Tibial nerve (tissue), 4 donors: ENCODE data around the gene ERMP1. TPM values are rescaled to one million over a fixed set of nuclear protein-coding genes. Genes with fewer than 3 reads are reported as not detected.

Experiments
- DNase-seq, 2 donors: peaks; one replicate each; pipeline ENCODE4 v3.0.0-alpha.2; 2019; ENCODE audit warnings: low spot score in 2 of 2
- H3K27ac ChIP-seq, 4 donors: fragments of 200-600 bp; sonication (generic) in 3 of 4; one replicate each; pipeline ENCODE4 v1.5.1; 2017 to 2019; ENCODE audit warnings: mild to moderate bottlenecking in 1 of 4
- H3K27me3 ChIP-seq, 2 donors: fragments of 200-600 bp; sonication (generic) in 1 of 2; one replicate each; pipeline versions ENCODE4 v1.5.1 to v1.6.0; 2017 to 2019
- H3K36me3 ChIP-seq, 3 donors: fragments of 200-600 bp; sonication (generic); one replicate each; pipeline ENCODE4 v1.5.1; 2018 to 2019
- H3K4me1 ChIP-seq, 4 donors: fragments of 200-600 bp; sonication (generic) in 3 of 4; one replicate each; pipeline ENCODE4 v1.5.1; 2017 to 2019
- H3K4me3 ChIP-seq, 4 donors: fragments of 200-600 bp; sonication (generic) in 3 of 4; one replicate each; pipeline ENCODE4 v1.5.1; 2017 to 2019; ENCODE audit warnings: mild to moderate bottlenecking in 1 of 4, moderate library complexity in 1 of 4
- H3K9me3 ChIP-seq, 4 donors: fragments of 200-600 bp; sonication (generic) in 3 of 4; one replicate each; pipeline ENCODE4 v1.5.1; 2017 to 2019
- CTCF ChIP-seq, 5 experiments: fragments of 200-600 bp in 3 of 5; fragments of 450-650 bp in 2 of 5; sonication (generic) in 3 of 5; IDR thresholded peaks; one replicate each; pipeline ENCODE4 v1.5.1; 2016 to 2019; ENCODE audit warnings: antibody characterized with exemption in 5 of 5, mild to moderate bottlenecking in 3 of 5, moderate library complexity in 2 of 5
- EP300 ChIP-seq, 2 donors: sonication (generic); formaldehyde crosslinking; IDR thresholded peaks; one replicate each; pipeline ENCODE4 v1.6.1; 2017; ENCODE audit warnings: antibody characterized with exemption in 2 of 2, mild to moderate bottlenecking in 1 of 2
- POLR2A ChIP-seq, 2 donors: fragments of 450-650 bp; IDR thresholded peaks; one replicate each; pipeline ENCODE4 v1.6.1; 2017; ENCODE audit warnings: antibody characterized with exemption in 2 of 2, mild to moderate bottlenecking in 2 of 2, moderate library complexity in 2 of 2
- WGBS, 2 donors: methylation state at CpG; one replicate each; pipeline ENCODE4 v1.1.5; 2018; 5-methylcytosine and 5-hydroxymethylcytosine counted together
- total RNA-seq, 4 donors: library from RNA; depleted of rRNA; stranded (reverse); fragments of >200 nt; gene quantifications; one replicate each; pipeline ENCODE4 v1.1.0, GENCODE V29; 2016

The ERMP1 gene
- total RNA-seq, 4 donors from 2014 or later: 11.1 to 17.5 (median 13.6) TPM

- Histone ChIP-seq H3K4me3 (no peak overlapping the region), H3K4me1 (no peaks in the 10 kb centered on the region), H3K36me3 (peaks cover 0 to 36% (median 0%) of the 10 kb centered on the region in 3 donors), H3K27ac (no peak overlapping the region), H3K27me3 (no peaks in the 10 kb centered on the region), H3K9me3 (no peaks in the 10 kb centered on the region)
- no peak for DNase-seq
- WGBS, 2 donors: 91 to 93% methylated on average over 4 of the region's 4 CpGs
- TF ChIP-seq EP300 (IDR thresholded peaks at IDR 0.05) (no peak), POLR2A (IDR thresholded peaks at IDR 0.05) (no peak), CTCF (IDR thresholded peaks at IDR 0.05) (no peak)
Measured at GRCh38 chr9:5854063-5854790, 21.3 kb upstream of the ERMP1 start.

GRCh38 chr9:5853617-5854016 lies 20.7 kb upstream of the ERMP1 start:
- H3K27me3 ChIP-seq: no peaks in the 10 kb centered on the region
- H3K36me3 ChIP-seq: peaks cover 0 to 33% (median 0%) of the 10 kb centered on the region in 3 donors
- H3K27ac ChIP-seq: no peak overlapping the region
- TF ChIP-seq EP300 (IDR thresholded peaks at IDR 0.05) (no peak), POLR2A (IDR thresholded peaks at IDR 0.05) (no peak), CTCF (IDR thresholded peaks at IDR 0.05) (no peak)
- H3K4me3 ChIP-seq: no peak overlapping the region
- no peak for DNase-seq
- H3K9me3 ChIP-seq: no peaks in the 10 kb centered on the region
- no peaks in the 10 kb centered on the region for H3K4me1 ChIP-seq
- WGBS, 2 donors: 67 to 70% methylated on average over 3 of the region's 3 CpGs

GRCh38 chr9:5852987-5853386 lies 20.1 kb upstream of the ERMP1 start:
- Histone ChIP-seq H3K27ac (no peak overlapping the region), H3K27me3 (no peaks in the 10 kb centered on the region), H3K4me3 (no peak overlapping the region), H3K36me3 (peaks cover 0 to 27% (median 0%) of the 10 kb centered on the region in 3 donors), H3K9me3 (no peaks in the 10 kb centered on the region), H3K4me1 (no peaks in the 10 kb centered on the region)
- no peak for TF ChIP-seq POLR2A (IDR thresholded peaks at IDR 0.05)
- TF ChIP-seq CTCF (IDR thresholded peaks at IDR 0.05): no peak
- TF ChIP-seq EP300 (IDR thresholded peaks at IDR 0.05): no peak
- WGBS, 2 donors: 73 to 84% methylated on average over 1 of the region's 1 CpG
- no peak for DNase-seq

GRCh38 chr9:5851445-5851844 lies 18.5 kb upstream of the ERMP1 start:
- WGBS, 2 donors: 82 to 91% methylated on average over 2 of the region's 2 CpGs
- TF ChIP-seq EP300 (IDR thresholded peaks at IDR 0.05) (no peak), CTCF (IDR thresholded peaks at IDR 0.05) (no peak), POLR2A (IDR thresholded peaks at IDR 0.05) (no peak)
- DNase-seq: no peak
- Histone ChIP-seq H3K4me1 (no peaks in the 10 kb centered on the region), H3K27me3 (no peaks in the 10 kb centered on the region), H3K36me3 (peaks cover 0 to 13% (median 0%) of the 10 kb centered on the region in 3 donors), H3K4me3 (no peak overlapping the region), H3K27ac (no peak overlapping the region), H3K9me3 (no peaks in the 10 kb centered on the region)

GRCh38 chr9:5850724-5851122 lies 17.8 kb upstream of the ERMP1 start:
- Histone ChIP-seq H3K27me3 (no peaks in the 10 kb centered on the region), H3K9me3 (no peaks in the 10 kb centered on the region), H3K27ac (no peak overlapping the region), H3K4me3 (no peak overlapping the region), H3K4me1 (no peaks in the 10 kb centered on the region), H3K36me3 (peaks cover 0 to 6% (median 0%) of the 10 kb centered on the region in 3 donors)
- no peak for TF ChIP-seq EP300 (IDR thresholded peaks at IDR 0.05)
- TF ChIP-seq CTCF (IDR thresholded peaks at IDR 0.05): no peak
- no peak for TF ChIP-seq POLR2A (IDR thresholded peaks at IDR 0.05)
- no peak for DNase-seq
